GM06990 (cell line): Measurements from ENCODE around the gene SH3BGRL2.
"Not testable (repeated sequence)": the region's sequence is repeated elsewhere in the genome, so short reads cannot be mapped to it uniquely, and the experiment has no call there.

Source experiments
- DNase-seq: peaks from one replicate; pipeline ENCODE4 v3.0.0-alpha.2; 2011; ENCODE audit not compliant: insufficient read length; ENCODE audit errors: extremely low read depth
- H3K27me3 ChIP-seq: replicated peaks from 2 replicates; pipeline ENCODE4 v1.6.0; 2011; ENCODE audit warnings: low read length; ENCODE audit not compliant: control insufficient read depth, insufficient read depth
- H3K36me3 ChIP-seq: 2 replicates; pipeline ENCODE4 v1.5.1; 2011; ENCODE audit warnings: low read length; ENCODE audit not compliant: control insufficient read depth, insufficient read depth
- H3K4me3 ChIP-seq: replicated peaks from 2 replicates; pipeline ENCODE4 v1.5.1; 2011; ENCODE audit warnings: low read depth, mild to moderate bottlenecking, control low read depth, low read length
- TF ChIP-seq, protein P1 (sequence below): IDR thresholded peaks from 2 replicates; pipeline ENCODE4 v1.5.1; 2011; ENCODE audit warnings: low read length, control low read depth, mild to moderate bottlenecking, inconsistent platforms; ENCODE audit not compliant: insufficient read depth, poor library complexity, severe bottlenecking

The SH3BGRL2 gene

DNA sequence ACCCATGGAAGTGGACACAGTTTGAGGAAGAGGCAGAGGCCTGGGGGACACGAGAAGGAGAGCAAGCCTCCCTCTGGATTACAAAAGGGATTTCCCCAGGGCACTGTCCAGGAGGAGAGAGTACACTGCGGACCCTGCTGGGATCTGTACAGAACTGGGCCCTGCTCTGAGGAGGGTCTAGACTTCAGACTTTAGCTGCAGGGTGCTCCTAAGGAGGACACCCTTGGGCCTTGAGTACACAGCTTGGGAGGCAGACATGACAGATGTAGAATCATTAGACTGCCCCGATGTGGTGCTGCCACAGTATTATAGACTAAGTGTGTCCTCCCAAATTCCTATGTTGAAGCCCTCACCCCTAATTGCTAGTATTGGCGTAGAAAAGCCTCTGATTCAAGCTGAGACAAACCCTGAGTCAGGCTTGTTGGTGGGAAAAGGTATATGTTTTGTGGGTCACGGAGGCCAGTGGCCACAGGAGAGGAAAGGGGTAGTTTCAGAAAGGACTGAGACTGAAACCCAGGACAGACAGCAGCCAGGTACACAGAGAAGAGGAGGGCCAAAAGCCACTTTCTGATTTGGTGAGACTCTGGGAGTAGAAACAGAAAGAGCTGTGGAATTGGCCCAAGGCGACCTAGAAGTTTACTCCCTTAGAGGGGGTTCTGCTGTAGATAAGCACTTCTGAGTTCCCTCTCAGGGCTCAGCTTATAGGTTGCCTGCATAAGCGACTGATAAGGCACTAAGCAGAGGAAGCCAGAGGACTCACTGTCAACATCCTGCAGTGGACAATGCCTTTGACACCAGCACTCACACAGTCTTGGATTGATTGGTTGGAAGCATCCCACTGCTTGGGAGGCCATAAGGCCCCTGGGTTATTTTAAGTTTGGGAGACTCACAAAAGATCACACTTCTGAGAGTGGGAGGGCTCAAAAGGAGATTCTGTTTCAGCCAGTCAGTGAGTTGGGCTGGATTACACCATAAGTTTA lies 16.5 kb upstream of the SH3BGRL2 start:
- Histone ChIP-seq H3K4me3 (no peak overlapping the region), H3K36me3 (no peaks in the 10 kb centered on the region), H3K27me3 (no peaks in the 10 kb centered on the region)
- no peak for DNase-seq
- TF ChIP-seq, protein P1, sequence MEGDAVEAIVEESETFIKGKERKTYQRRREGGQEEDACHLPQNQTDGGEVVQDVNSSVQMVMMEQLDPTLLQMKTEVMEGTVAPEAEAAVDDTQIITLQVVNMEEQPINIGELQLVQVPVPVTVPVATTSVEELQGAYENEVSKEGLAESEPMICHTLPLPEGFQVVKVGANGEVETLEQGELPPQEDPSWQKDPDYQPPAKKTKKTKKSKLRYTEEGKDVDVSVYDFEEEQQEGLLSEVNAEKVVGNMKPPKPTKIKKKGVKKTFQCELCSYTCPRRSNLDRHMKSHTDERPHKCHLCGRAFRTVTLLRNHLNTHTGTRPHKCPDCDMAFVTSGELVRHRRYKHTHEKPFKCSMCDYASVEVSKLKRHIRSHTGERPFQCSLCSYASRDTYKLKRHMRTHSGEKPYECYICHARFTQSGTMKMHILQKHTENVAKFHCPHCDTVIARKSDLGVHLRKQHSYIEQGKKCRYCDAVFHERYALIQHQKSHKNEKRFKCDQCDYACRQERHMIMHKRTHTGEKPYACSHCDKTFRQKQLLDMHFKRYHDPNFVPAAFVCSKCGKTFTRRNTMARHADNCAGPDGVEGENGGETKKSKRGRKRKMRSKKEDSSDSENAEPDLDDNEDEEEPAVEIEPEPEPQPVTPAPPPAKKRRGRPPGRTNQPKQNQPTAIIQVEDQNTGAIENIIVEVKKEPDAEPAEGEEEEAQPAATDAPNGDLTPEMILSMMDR: no peak

DNA sequence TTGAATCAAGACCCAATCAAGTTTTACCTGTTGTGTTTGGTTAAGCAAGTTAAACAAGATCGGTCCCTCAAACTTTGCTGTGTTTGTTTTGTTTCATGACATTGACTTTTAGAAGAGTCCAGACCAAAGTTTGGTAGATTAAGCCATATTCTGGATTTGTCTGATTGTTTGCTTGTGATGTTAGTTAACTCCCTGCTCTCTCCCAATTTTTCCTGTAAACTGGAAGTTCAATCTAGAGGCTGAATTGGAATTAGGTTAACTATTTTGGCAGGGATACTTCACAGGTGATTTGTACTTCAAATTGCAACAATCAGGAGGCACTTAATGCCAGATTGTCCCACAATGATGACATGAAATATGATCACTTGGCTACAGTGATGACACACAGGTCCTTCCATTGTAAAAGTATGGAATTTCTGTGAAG lies 13.6 kb upstream of the SH3BGRL2 start:
- no peak for DNase-seq
- H3K27me3 ChIP-seq: no peaks in the 10 kb centered on the region
- no peaks in the 10 kb centered on the region for H3K36me3 ChIP-seq
- TF ChIP-seq, protein P1: no peak
- no peak overlapping the region for H3K4me3 ChIP-seq

DNA sequence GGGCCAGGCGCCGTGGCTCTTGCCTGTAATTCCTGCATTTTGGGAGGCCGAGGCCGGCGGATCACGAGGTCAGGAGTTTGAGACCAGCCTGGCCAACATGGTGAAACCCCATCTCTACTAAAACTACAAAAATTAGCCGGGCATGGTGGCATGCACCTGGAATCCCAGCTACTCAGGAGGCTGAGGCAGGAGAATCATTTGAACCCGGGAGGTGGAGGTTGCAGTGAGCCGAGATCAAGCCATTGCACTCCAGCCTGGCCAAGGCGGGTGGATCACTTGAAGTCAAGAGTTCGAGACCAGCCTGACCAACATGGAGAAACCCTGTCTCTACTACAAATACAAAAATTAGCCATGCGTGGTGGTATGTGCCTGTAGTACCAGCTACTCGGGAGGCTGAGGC lies 12.7 kb upstream of the SH3BGRL2 start:
- not testable (repeated sequence) for DNase-seq, H3K4me3 ChIP-seq, H3K36me3 ChIP-seq, H3K27me3 ChIP-seq

DNA sequence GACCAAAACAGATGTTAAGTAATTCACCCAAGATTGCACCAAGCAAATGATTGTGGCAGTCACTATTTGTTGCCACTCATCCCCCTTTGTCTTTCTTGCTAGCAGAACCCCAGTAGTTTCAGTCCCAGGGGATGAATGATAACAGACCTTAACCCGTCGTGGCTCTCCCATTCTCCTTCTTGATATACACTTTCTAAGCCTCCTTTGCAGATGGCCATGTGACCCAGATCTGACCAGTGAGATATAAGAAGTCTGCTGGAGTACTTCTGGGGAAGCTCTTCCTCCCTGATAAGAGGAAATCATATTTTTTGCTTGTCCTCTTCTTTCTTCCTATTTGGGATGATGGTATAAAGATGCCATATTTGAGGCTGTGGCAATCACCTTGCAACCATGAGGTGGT lies 9.6 kb upstream of the SH3BGRL2 start:
- Histone ChIP-seq H3K4me3 (no peak overlapping the region), H3K36me3 (no peaks in the 10 kb centered on the region), H3K27me3 (no peaks in the 10 kb centered on the region)
- DNase-seq: no peak
- TF ChIP-seq, protein P1: no peak

DNA sequence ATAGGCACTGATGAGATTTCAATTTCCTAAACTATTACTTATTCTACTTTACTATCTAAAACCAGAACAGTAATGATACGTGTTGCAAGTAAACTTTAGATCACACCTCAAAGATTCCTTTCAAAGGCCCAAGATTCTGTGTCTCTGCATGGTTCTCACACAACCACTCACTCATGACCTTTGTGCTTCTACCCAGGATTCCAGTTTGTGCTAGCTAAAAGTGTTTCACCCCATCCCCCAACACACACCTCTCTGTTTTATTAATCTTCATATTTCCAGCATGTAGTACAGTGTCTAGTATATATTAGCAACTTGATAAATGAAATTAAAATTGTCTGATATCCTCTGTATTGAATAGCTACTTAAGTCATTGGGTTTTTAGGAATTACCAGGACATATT lies 8.8 kb upstream of the SH3BGRL2 start:
- Histone ChIP-seq H3K27me3 (no peaks in the 10 kb centered on the region), H3K36me3 (no peaks in the 10 kb centered on the region), H3K4me3 (no peak overlapping the region)
- TF ChIP-seq, protein P1: no peak
- DNase-seq: no peak

DNA sequence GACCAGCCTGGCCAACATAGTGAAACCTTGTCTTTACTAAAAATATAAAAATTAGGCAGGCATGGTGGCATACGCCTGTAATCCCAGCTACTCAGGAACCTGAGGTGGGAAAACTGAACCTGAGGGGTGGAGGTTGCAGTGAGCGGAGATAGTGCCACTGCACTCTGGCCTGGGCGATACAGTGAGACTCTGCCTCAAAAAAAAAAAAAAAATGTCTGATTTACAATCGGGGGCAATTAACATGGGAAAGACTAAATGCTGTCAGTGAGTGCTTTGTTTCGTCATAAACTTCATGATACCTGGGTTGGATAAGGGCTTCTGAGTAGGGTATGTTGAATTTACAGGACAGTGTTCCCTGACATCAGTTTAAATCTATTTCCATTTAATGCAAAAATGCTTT lies 8.0 kb upstream of the SH3BGRL2 start:
- no peak overlapping the region for H3K4me3 ChIP-seq

More for the DNA sequence above, 8.0 kb upstream of the SH3BGRL2 start:
- Histone ChIP-seq H3K36me3 (no peaks in the 10 kb centered on the region), H3K27me3 (no peaks in the 10 kb centered on the region)
- no peak for DNase-seq
- TF ChIP-seq, protein P1: no peak
